ENCODE results near the gene LASP1.

GRCh38 chr17:38883592-38884526, 14.0 kb downstream of the LASP1 start:
- TF ChIP-seq CTCF (IDR thresholded peaks at IDR 0.05; ENCODE audit: borderline replicate concordance, extremely low read depth, low read length, poor library complexity, severe bottlenecking) (no peak), EZH2 (IDR thresholded peaks at IDR 0.05; ENCODE audit: borderline replicate concordance, low read depth, low read length, severe bottlenecking) (no peak)

Data from DND-41 (cell line).